Measurements from ENCODE around the gene IL3.

Gene IL3

GRCh38 chr5:132094393-132095076 is 34.1 kb downstream of the IL3 start:
- peaks cover 3% of the 10 kb centered on the region; the same call in 1 of the 2 replicates for H3K27me3 ChIP-seq (ENCODE audit: control insufficient read depth, low read length)
- H3K9me3 ChIP-seq (ENCODE audit: control insufficient read depth, insufficient read depth, low read length): no peaks in the 10 kb centered on the region
- no peaks in the 10 kb centered on the region for H3K36me3 ChIP-seq (ENCODE audit: control insufficient read depth, low read length)
- no peaks in the 10 kb centered on the region for H3K9me2 ChIP-seq (replicated peaks; ENCODE audit: control insufficient read depth, low read length)
- no peak for TF ChIP-seq CTCF (IDR thresholded peaks at IDR 0.05; ENCODE audit: low read depth, low read length, poor library complexity, severe bottlenecking)
- TF ChIP-seq EZH2phosphoT487 (IDR thresholded peaks at IDR 0.05; ENCODE audit: borderline replicate concordance, low read length): no peak
- no peaks in the 10 kb centered on the region for H3K79me2 ChIP-seq (ENCODE audit: control insufficient read depth, low read length)
- no peak overlapping the region for H3K4me3 ChIP-seq (ENCODE audit: low read length)
- no peaks in the 10 kb centered on the region for H4K20me1 ChIP-seq (ENCODE audit: control insufficient read depth, insufficient read depth, low read depth, low read length)
- no peaks in the 10 kb centered on the region for H3F3A ChIP-seq (ENCODE audit: control insufficient read depth, insufficient read depth)
- no peak overlapping the region for H3K4me2 ChIP-seq (ENCODE audit: low read length)
- H3K27ac ChIP-seq (ENCODE audit: low read depth, low read length): no peak overlapping the region
- 0 out of 2 replicates have a peak, but pooled peaks cover 4% of the 10 kb centered on the region for H3K4me1 ChIP-seq (ENCODE audit: control insufficient read depth, low read length)

- no peak for TF ChIP-seq CTCF (IDR thresholded peaks at IDR 0.05; ENCODE audit: low read depth, low read length, poor library complexity, severe bottlenecking)
- TF ChIP-seq EZH2phosphoT487 (IDR thresholded peaks at IDR 0.05; ENCODE audit: borderline replicate concordance, low read length): no peak
- Histone ChIP-seq H3K27ac (ENCODE audit: low read depth, low read length) (no peak overlapping the region), H3K4me3 (ENCODE audit: low read length) (no peak overlapping the region), H3F3A (ENCODE audit: control insufficient read depth, insufficient read depth) (no peaks in the 10 kb centered on the region), H3K27me3 (ENCODE audit: control insufficient read depth, low read length) (peaks cover 6% of the 10 kb centered on the region; the same call in 1 of the 2 replicates), H3K79me2 (ENCODE audit: control insufficient read depth, low read length) (no peaks in the 10 kb centered on the region), H4K20me1 (ENCODE audit: control insufficient read depth, insufficient read depth, low read depth, low read length) (no peaks in the 10 kb centered on the region), H3K4me1 (ENCODE audit: control insufficient read depth, low read length) (0 out of 2 replicates have a peak, but pooled peaks cover 5% of the 10 kb centered on the region), H3K9me3 (ENCODE audit: control insufficient read depth, insufficient read depth, low read length) (no peaks in the 10 kb centered on the region), H3K4me2 (ENCODE audit: low read length) (no peak overlapping the region), H3K9me2 (replicated peaks; ENCODE audit: control insufficient read depth, low read length) (no peaks in the 10 kb centered on the region), H3K36me3 (ENCODE audit: control insufficient read depth, low read length) (no peaks in the 10 kb centered on the region)
Observed at GRCh38 chr5:132095077-132095410, 34.6 kb downstream of the IL3 start.

- Histone ChIP-seq H3K4me3 (ENCODE audit: low read length) (no peak overlapping the region), H3K79me2 (ENCODE audit: control insufficient read depth, low read length) (no peaks in the 10 kb centered on the region), H3K4me1 (ENCODE audit: control insufficient read depth, low read length) (peaks cover 6% of the 10 kb centered on the region; the same call in 1 of the 2 replicates), H3F3A (ENCODE audit: control insufficient read depth, insufficient read depth) (no peaks in the 10 kb centered on the region), H3K27ac (ENCODE audit: low read depth, low read length) (no peak overlapping the region), H3K9me3 (ENCODE audit: control insufficient read depth, insufficient read depth, low read length) (no peaks in the 10 kb centered on the region), H3K4me2 (ENCODE audit: low read length) (no peak overlapping the region), H4K20me1 (ENCODE audit: control insufficient read depth, insufficient read depth, low read depth, low read length) (no peaks in the 10 kb centered on the region), H3K36me3 (ENCODE audit: control insufficient read depth, low read length) (no peaks in the 10 kb centered on the region), H3K9me2 (replicated peaks; ENCODE audit: control insufficient read depth, low read length) (no peaks in the 10 kb centered on the region), H3K27me3 (ENCODE audit: control insufficient read depth, low read length) (peaks cover 7% of the 10 kb centered on the region; the same call in 1 of the 2 replicates)
- no peak for TF ChIP-seq EZH2phosphoT487 (IDR thresholded peaks at IDR 0.05; ENCODE audit: borderline replicate concordance, low read length)
- TF ChIP-seq CTCF (IDR thresholded peaks at IDR 0.05; ENCODE audit: low read depth, low read length, poor library complexity, severe bottlenecking): no peak
Observed at GRCh38 chr5:132095424-132095972, 35.0 kb downstream of the IL3 start.
